NB4 (cell line): ENCODE measurements around the gene NDUFA3.
A peak's percentile ranks its signal among the peaks of the same experiment; 100 is the strongest.

Source experiments
- DNase-seq: peaks from one replicate; pipeline ENCODE4 v3.0.0; 2010; ENCODE audit warnings: low read depth
- H3K4me3 ChIP-seq: one replicate; pipeline ENCODE4 v1.5.1; 2011; ENCODE audit warnings: mild to moderate bottlenecking, low read depth, low read length, moderate library complexity
- CTCF ChIP-seq: IDR thresholded peaks from one replicate; pipeline ENCODE4 v1.5.1; 2012; ENCODE audit warnings: low read depth, low read length
- MYC ChIP-seq: IDR thresholded peaks from 2 replicates; pipeline ENCODE4 v1.6.1; 2011; ENCODE audit warnings: low read depth, low read length
- POLR2A ChIP-seq: IDR thresholded peaks from 2 replicates; pipeline ENCODE4 v1.6.1; 2011; ENCODE audit warnings: mild to moderate bottlenecking; ENCODE audit not compliant: insufficient read length; ENCODE audit errors: extremely low read depth
- TF ChIP-seq, protein P1 (sequence below): IDR thresholded peaks from 2 replicates; pipeline ENCODE4 v1.6.1; 2011; ENCODE audit warnings: low read depth, low read length

The NDUFA3 gene

GRCh38 chr19:54137699-54138488 lies 35.2 kb downstream of the NDUFA3 start, which contains the start of gene CNOT3:
Gene CNOT3, plus strand, starts transcription at chr19:54137762. Its CDS starts 5,217 bp downstream, at chr19:54142979.
- peak within 1 kb of the TSS; percentile 71 for H3K4me3 ChIP-seq
- peak; percentile 54 for TF ChIP-seq POLR2A
- TF ChIP-seq MYC = no peak
- DNase-seq = no peak

GRCh38 chr19:54138489-54139256 lies 36.0 kb downstream of the NDUFA3 start:
- DNase-seq = no peak
- H3K4me3 ChIP-seq = peak overlapping the region; percentile 54
- TF ChIP-seq, protein P1, sequence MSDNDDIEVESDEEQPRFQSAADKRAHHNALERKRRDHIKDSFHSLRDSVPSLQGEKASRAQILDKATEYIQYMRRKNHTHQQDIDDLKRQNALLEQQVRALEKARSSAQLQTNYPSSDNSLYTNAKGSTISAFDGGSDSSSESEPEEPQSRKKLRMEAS = no peak
- TF ChIP-seq CTCF = no peak
- no peak for TF ChIP-seq MYC
- no peak for TF ChIP-seq POLR2A

- DNase-seq = no peak
- no peak for TF ChIP-seq MYC
- no peak for TF ChIP-seq POLR2A
- TF ChIP-seq, protein P1 = no peak
- no peak for TF ChIP-seq CTCF
- no peak overlapping the region for H3K4me3 ChIP-seq
Observed at GRCh38 chr19:54141356-54141755, 38.7 kb downstream of the NDUFA3 start.

DNA sequence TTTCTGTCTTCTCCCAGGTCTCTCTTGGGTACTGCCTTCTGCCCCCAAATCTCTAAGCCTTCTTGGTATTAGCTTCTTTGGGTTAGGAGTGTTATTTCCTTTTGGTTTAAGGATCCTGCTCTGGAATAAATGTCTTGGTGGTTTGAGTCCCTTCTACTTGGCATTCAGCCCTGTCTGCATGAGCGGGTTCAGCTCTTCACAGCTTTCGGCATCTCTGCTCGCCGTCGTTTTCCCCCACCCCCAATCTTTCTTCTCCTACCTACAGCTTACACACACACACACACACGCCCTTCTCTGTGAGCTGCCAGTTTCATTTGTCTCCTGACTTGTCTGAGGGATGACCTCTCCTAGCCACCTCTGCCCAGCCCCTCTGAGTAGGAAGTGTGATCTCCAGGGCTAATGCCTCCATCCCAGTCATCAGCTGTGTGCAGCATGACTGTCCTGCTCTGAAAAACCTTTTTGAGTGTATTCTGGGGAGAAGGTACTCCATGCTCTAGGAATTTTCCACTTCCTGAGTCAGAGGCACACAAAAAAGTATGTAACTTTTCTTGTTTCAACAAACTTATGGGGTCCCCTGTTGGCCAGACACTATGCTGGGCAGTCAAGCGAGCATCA lies 39.6 kb downstream of the NDUFA3 start:
- no peak overlapping the region for H3K4me3 ChIP-seq
- TF ChIP-seq POLR2A (no peak), CTCF (no peak), MYC (no peak)
- TF ChIP-seq, protein P1 = no peak
- no peak for DNase-seq

DNA sequence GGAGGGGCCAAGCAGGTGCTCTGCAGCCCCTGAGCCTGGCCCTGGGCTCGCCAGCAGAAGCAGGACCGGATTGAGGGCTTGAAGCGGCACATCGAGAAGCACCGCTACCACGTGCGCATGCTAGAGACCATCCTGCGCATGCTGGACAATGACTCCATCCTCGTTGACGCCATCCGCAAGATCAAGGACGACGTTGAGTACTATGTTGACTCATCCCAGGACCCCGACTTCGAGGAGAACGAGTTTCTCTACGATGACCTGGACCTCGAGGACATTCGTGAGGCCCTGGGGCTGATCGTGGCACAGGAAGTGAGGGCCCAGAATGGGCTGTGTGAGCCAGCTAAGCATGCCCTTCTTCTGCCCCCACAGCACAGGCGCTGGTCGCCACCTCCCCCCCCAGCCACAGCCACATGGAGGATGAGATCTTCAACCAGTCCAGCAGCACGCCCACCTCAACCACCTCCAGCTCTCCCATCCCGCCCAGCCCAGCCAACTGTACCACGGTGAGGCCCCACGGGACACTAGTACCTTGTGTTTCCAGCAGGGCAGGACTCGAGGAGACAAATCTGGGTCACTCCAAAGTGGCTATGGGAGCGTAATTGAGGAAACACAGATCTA lies 43.0 kb downstream of the NDUFA3 start:
- TF ChIP-seq CTCF (no peak), POLR2A (no peak), MYC (no peak)
- TF ChIP-seq, protein P1 = no peak
- no peak overlapping the region for H3K4me3 ChIP-seq
- DNase-seq = no peak
